ENCODE measurements around the gene GOLT1B. TPM values are rescaled to one million over a fixed set of nuclear protein-coding genes. Genes with fewer than 3 reads are reported as not detected.
"Not testable (repeated sequence)": the region's sequence is repeated elsewhere in the genome, so short reads cannot be mapped to it uniquely, and the experiment has no call there.

The GOLT1B gene, protein sequence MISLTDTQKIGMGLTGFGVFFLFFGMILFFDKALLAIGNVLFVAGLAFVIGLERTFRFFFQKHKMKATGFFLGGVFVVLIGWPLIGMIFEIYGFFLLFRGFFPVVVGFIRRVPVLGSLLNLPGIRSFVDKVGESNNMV
- polyA plus RNA-seq (ENCODE audit: insufficient read length in 10 of 10), result 10 to 100 TPM; 38.6 to 56.6 (median 47.7) TPM
- long read RNA-seq, donor 1, transcript GOLT1B-201 (5 exons, 3,227 nt), result major isoform, 10 of 14 reads
- long read RNA-seq, donor 1, partial matches to known transcripts, result 0 of 14 reads
- long read RNA-seq, donor 1, other reads (novel, unspliced or antisense), result 0 of 14 reads
- long read RNA-seq, donor 2, transcript GOLT1B-201 (5 exons, 3,227 nt), result major isoform, 10 of 13 reads
- long read RNA-seq, donor 2, partial matches to known transcripts, result 0 of 13 reads
- long read RNA-seq, donor 2, other reads (novel, unspliced or antisense), result 0 of 13 reads
- long read RNA-seq, donor 3, result 0 reads
- long read RNA-seq, donor 4, transcript GOLT1B-201 (5 exons, 3,227 nt), result major isoform, 13 of 15 reads
- long read RNA-seq, donor 4, partial matches to known transcripts, result 0 of 15 reads
- long read RNA-seq, donor 4, other reads (novel, unspliced or antisense), result 0 of 15 reads
- long read RNA-seq, donor 5, transcript GOLT1B-201 (5 exons, 3,227 nt), result major isoform, 24 of 27 reads
- long read RNA-seq, donor 5, partial matches to known transcripts, result 0 of 27 reads
- long read RNA-seq, donor 5, other reads (novel, unspliced or antisense), result 0 of 27 reads
- long read RNA-seq, donor 6, transcript GOLT1B-201 (5 exons, 3,227 nt), result major isoform, 23 of 32 reads
- long read RNA-seq, donor 6, partial matches to known transcripts, result 9 of 32 reads
- long read RNA-seq, donor 6, other reads (novel, unspliced or antisense), result 0 of 32 reads
- long read RNA-seq, donor 7, transcript GOLT1B-201 (5 exons, 3,227 nt), result major isoform, 9 of 10 reads
- long read RNA-seq, donor 7, partial matches to known transcripts, result 0 of 10 reads
- long read RNA-seq, donor 7, other reads (novel, unspliced or antisense), result 0 of 10 reads
- long read RNA-seq, donor 8, transcript GOLT1B-201 (5 exons, 3,227 nt), result major isoform, 8 of 11 reads
- long read RNA-seq, donor 8, partial matches to known transcripts, result 0 of 11 reads
- long read RNA-seq, donor 8, other reads (novel, unspliced or antisense), result 0 of 11 reads
- long read RNA-seq, donor 9, result 0 reads

- peak; percentile 97 to 99 (median 98) for DNase-seq
These were observed at the start of gene GOLT1B, which contains the start of gene RECQL for GRCh38 chr12:21501258-21502163. Gene GOLT1B (plus strand): TSS chr12:21501789. CDS start chr12:21501924, 135 bp downstream. Gene RECQL (minus strand): TSS chr12:21501635. CDS start chr12:21499570, 2,065 bp downstream.

DNA sequence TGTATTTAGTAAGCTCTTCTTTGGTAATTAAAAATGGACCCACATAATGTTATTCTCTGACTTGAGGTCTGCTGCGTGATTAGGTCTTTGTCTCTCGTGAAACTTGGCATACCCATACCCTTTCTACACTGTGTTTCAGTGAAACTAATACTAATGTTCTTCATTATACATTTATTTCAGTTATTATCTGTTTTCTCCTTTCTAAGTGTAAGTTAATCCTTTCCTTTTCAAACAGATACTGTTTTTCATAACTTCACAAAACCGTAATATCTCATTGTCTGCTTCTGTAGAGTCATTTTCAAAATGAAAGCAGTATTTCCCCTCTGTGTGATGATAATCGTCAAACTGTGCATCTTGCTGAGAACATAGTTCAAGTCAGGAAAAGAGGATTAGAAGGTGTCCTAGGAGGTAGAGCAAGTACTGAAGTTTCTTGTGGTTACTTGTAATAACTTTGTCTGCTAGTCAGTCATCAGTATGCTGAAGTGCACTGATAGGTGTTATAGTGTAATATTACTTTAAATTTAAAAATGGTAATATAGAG, 48.2 kb upstream of the GOLT1B start:
- no peak for DNase-seq

DNA sequence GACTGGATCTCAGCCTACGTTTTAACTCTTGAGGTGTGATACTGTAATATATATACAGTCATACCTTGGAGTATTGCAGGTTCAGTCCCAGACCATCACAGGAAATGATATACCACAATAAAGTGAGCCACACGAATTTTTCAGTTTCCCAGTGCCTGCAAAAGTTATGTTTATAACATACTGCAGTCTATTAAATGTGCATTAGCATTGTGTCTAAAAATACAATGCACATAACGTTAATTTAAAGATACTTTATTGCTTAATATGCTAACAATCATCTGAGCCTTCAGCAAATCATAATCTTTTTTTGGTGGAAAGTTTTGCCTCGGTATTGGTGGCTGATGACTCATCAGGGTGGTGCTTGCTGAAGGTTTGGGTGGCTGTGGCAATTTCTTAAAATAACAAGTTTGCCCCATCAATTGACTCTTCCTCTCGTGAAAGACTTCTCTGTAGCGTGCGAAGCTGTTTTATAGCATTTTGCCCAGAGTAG, 45.3 kb upstream of the GOLT1B start:
- no peak for DNase-seq

DNA sequence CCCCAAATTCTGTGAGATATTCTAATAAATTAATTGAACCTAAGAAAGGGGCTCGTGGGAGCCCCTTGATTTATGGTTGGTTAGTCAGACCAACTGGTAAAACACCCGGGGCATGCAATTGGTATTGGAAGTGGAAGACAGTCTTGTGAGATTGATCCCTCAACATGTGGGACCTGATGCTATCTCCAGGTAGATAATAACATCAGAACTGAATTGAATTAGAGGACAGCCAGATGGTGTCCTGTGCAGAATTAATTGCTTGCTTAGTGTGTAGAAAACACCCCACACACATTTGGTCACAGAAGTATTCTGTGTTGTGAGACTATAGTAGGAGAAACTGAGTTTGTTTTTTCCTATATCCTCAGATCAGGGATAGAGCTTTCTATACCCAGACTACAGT, 42.1 kb upstream of the GOLT1B start:
- DNase-seq, result no peak

DNA sequence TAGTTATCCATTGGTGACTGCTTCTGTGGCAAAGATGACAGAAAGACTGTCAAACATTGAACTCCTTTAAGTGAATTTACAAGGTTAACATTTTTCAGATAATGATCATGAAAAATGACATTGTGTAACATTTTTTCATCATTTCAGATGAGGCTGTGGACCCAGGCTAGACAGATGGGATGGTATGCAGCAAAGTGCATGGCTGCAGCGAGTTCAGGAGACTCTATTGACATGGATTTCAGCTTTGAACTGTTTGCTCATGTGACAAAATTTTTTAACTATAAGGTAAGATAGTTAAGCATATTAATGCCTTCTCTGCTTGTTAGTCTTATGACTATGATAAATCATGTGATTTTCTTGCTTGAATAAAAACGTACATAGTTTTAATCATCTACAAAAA, 34.3 kb upstream of the GOLT1B start:
- not testable (repeated sequence) for DNase-seq

- no peak for DNase-seq
These were observed 30.3 kb upstream of the GOLT1B start for GRCh38 chr12:21471294-21471693.

DNA sequence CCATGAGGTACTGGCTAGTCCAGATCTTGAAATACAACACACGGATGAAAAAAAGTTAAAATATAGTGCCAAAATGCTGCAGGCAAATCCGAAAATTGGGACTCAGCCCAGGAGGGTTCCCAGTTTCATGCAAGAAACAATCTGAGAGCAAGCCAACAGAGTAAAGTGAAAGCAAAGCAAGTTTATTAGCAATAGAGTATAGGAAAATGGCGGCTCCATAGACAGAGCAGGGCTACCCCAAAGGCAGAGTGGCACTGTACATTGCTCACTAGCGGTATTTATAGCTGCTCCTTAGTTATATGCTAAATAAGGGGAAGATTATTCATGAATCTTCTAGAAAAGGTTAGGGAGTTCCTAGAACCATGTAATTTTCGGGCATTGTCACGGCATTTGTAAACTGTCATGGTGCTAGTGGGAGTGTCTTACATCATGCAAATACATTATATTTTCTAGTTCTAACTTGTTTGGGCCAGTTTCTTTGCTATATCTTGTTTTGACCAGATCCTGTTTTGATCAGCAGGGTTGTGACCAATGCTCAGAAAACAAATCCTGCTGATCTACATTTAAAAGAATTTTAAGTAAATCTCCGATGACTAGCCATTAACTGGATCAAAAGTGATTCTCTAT, 29.3 kb upstream of the GOLT1B start:
- no peak for DNase-seq

DNA sequence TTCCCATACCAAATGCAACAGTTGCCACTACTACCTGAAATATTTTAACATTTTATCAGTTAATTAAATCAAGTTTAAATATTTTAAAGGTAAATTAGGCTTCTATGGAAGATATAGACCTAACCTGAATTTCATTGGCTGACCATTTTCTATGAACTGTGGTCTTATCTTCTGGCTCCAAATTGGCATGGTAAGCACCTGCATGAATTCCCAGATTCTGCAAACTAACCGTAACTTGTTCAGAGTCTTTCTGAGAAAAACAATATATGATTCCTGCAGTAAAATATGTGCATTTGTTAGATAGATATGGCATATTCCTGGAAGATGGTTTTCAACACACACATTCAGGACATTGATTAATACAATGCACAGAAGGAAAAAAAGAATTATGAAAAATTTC, 26.0 kb upstream of the GOLT1B start:
- no peak for DNase-seq

- DNase-seq, result peak in 1 of 3 donors; percentile 1
These were observed 24.6 kb upstream of the GOLT1B start for GRCh38 chr12:21476949-21477348.

GRCh38 chr12:21478756-21479455, 22.7 kb upstream of the GOLT1B start:
- no peak for DNase-seq

- no peak for DNase-seq
These were observed 18.1 kb upstream of the GOLT1B start for GRCh38 chr12:21483531-21483930.

GRCh38 chr12:21485998-21486397, 15.6 kb upstream of the GOLT1B start:
- no peak for DNase-seq

DNA sequence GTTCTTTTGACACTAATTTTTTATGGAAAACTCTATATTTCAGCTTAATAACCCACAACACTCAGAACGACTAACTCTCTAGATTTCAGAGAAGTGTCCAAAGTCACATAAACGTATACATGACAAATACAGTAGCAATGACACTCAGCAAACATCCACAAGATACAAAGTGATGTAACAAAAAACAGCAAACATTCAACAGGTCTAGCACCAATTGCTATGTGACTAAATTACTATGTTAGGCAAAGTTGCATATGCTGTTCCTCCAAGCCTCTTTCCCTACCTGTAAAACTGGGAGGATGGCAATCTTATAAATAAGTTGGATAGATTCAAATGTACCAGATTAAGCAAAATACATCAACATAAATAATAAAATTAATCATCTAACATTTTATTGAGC, 1.8 kb upstream of the GOLT1B start:
- no peak for DNase-seq

DNA sequence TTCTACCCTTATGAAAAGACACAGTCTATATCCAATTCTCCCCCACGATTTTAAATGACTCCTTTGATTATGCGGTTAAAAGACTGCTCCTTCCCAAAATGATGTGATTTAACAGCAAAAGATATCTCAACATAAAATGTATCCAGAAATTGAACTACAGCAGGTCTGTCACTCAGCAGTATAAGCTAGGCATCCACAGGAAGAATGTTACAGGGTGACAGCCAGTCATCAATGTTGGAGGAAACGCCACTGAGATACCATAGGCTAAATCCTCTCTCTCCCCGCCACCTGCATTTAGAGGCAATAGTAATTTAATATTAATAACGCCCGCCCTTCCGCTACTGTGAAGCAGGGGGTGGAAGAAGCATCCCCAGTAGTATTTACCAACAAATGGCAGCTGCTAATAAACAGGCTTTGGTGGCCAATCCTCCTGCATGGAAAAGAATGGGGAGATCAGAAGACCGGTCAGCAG, 767 bp upstream of the GOLT1B start:
- DNase-seq, result no peak

- DNase-seq, result peak in 2 of 3 donors; percentile 27 to 48
These were observed 541 bp downstream of the GOLT1B start for GRCh38 chr12:21502164-21502496.

- no peak for DNase-seq
These were observed 1.3 kb downstream of the GOLT1B start for GRCh38 chr12:21502872-21503271.

DNA sequence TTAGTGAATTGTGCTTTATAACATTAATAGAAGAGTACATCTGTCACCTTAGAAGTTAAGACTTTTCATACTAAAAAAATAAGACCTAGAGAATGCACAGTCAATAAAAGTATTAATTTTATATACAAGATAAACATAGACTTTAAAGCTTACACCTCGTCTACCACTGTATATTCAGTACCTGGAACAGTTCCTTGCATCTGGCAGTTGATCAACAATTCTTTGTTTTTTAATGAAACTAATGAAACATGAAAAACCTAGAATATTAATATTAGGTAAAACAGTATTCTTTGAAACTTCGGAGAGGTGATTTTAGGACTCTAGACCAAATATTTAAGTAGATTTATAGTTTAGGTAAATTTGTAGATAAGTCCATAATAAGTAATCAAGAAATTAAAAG, 4.3 kb downstream of the GOLT1B start:
- DNase-seq, result no peak

GRCh38 chr12:21507849-21508248, 6.3 kb downstream of the GOLT1B start:
- no peak for DNase-seq

- DNase-seq, result no peak
These were observed 8.2 kb downstream of the GOLT1B start for GRCh38 chr12:21509768-21510167.

Data from muscle of back (tissue), 13 donors.